Measurements from ENCODE around the gene FHDC1.

GRCh38 chr4:153013202-153013977, 77.3 kb downstream of the FHDC1 start:
- TF ChIP-seq SREBF2 (IDR thresholded peaks at IDR 0.05) (no peak), CTCF (IDR thresholded peaks at IDR 0.05) (no peak), MYC (IDR thresholded peaks at IDR 0.05; ENCODE audit: borderline replicate concordance, low read length) (no peak), POLR2A (IDR thresholded peaks at IDR 0.05; ENCODE audit: low read length) (no peak), RCOR1 (IDR thresholded peaks at IDR 0.05; ENCODE audit: low read depth, low read length) (no peak), RFX5 (IDR thresholded peaks at IDR 0.05) (no peak)

Data from A549 (cell line).